Endothelial cell of umbilical vein (primary cell): Measurements from ENCODE around the gene MAP6D1. TPM values are rescaled to one million over a fixed set of nuclear protein-coding genes. Genes with fewer than 3 reads are reported as not detected.

Source experiments
- BruUV-seq: library from RNA; stranded (reverse); fragments of 400-500 nt; replicated peaks from 2 replicates; lab custom pipeline; 2021; lab: Mats Ljungman, UMichigan
- CTCF ChIA-PET: fragments of 300-600, 350-600 bp; sonication (Branson Sonifier 250); formaldehyde crosslinking; loops from one replicate; lab custom pipeline; 2021; ENCODE audit warnings: antibody characterized with exemption, inconsistent platforms; lab: Charles Lee
- POLR2A ChIA-PET: fragments of 300-600, 350-600 bp; sonication (Branson Sonifier 250); formaldehyde crosslinking; loops from one replicate; lab custom pipeline; 2021; ENCODE audit warnings: antibody characterized with exemption, inconsistent platforms; lab: Charles Lee
- DNase-seq: peaks from one replicate; pipeline ENCODE4 v3.0.0-alpha.2; 2011; ENCODE audit warnings: low read depth, low spot score
- FAIRE-seq: peaks from 2 replicates; lab custom pipeline; 2011; peaks lifted over from hg19 to GRCh38; lab: Jason Lieb, UNC
- H2AFZ ChIP-seq: 2 replicates; pipeline ENCODE4 v1.6.0; 2012; ENCODE audit warnings: low read depth, low read length, control low read depth, inconsistent platforms
- H3K27ac ChIP-seq: 2 replicates; pipeline ENCODE4 v1.5.1; 2011; ENCODE audit warnings: low read depth, mild to moderate bottlenecking, control low read depth, low read length, moderate library complexity; ENCODE audit not compliant: insufficient read depth
- H3K27me3 ChIP-seq, 2 experiments: 2 replicates each; pipeline versions ENCODE4 v1.6.0 to v1.6.1; 2011; ENCODE audit warnings: low read length in 2 of 2, mixed read lengths in 1 of 2; ENCODE audit not compliant: control insufficient read depth in 2 of 2, insufficient read depth in 2 of 2
- H3K36me3 ChIP-seq, 2 experiments: 2 replicates in 1 of 2; 3 replicates in 1 of 2; pipeline ENCODE4 v1.5.1; 2011; ENCODE audit warnings: low read length in 2 of 2, mild to moderate bottlenecking in 1 of 2, moderate library complexity in 1 of 2; ENCODE audit not compliant: control insufficient read depth in 2 of 2, insufficient read depth in 2 of 2; ENCODE audit errors: extremely low read depth in 1 of 2
- H3K4me1 ChIP-seq: 3 replicates; pipeline ENCODE4 v1.5.1; 2011; ENCODE audit warnings: mild to moderate bottlenecking, low read length; ENCODE audit not compliant: control insufficient read depth, insufficient read depth; ENCODE audit errors: extremely low read depth
- H3K4me2 ChIP-seq: 2 replicates; pipeline ENCODE4 v1.6.1; 2011; ENCODE audit warnings: low read length, control low read depth, mixed read lengths; ENCODE audit not compliant: insufficient read depth
- H3K4me3 ChIP-seq, 3 experiments: fragments of 200-600 bp in 1 of 3; sonication (generic), shearing (Covaris generic) in 1 of 3; replicated peaks in 1 of 3; 2 replicates each; pipeline ENCODE4 v1.5.1; 2011 to 2016; ENCODE audit warnings: control low read depth in 3 of 3, low read length in 3 of 3, mild to moderate bottlenecking in 2 of 3, inconsistent platforms in 1 of 3, low read depth in 1 of 3, moderate library complexity in 1 of 3; ENCODE audit not compliant: insufficient read depth in 1 of 3
- H3K79me2 ChIP-seq: 2 replicates; pipeline ENCODE4 v1.6.0; 2012; ENCODE audit warnings: low read length, inconsistent platforms; ENCODE audit not compliant: control insufficient read depth, insufficient read depth
- H3K9ac ChIP-seq: replicated peaks from 2 replicates; pipeline ENCODE3; 2011; ENCODE audit warnings: low read length, control low read depth; ENCODE audit not compliant: insufficient read depth; ENCODE audit errors: extremely low read depth
- H3K9me1 ChIP-seq: replicated peaks from 3 replicates; pipeline ENCODE4 v1.6.0; 2011; ENCODE audit warnings: mild to moderate bottlenecking, low read length; ENCODE audit not compliant: control insufficient read depth, insufficient read depth; ENCODE audit errors: extremely low read depth
- H3K9me3 ChIP-seq: replicated peaks from 2 replicates; pipeline ENCODE4 v1.5.1; 2012; ENCODE audit warnings: low read length, inconsistent platforms; ENCODE audit not compliant: control insufficient read depth, insufficient read depth
- H4K20me1 ChIP-seq: replicated peaks from 2 replicates; pipeline ENCODE3; 2011; ENCODE audit warnings: mild to moderate bottlenecking, low read length; ENCODE audit not compliant: control insufficient read depth, insufficient read depth; ENCODE audit errors: extremely low read depth
- CTCF ChIP-seq, 2 donors: IDR thresholded peaks; 1 replicate in 1 of 2; 2 replicates in 1 of 2; pipeline ENCODE4 v1.5.1; 2011; ENCODE audit warnings: low read length in 2 of 2, mild to moderate bottlenecking in 2 of 2, moderate library complexity in 2 of 2, control low read depth in 1 of 2, inconsistent platforms in 1 of 2, low read depth in 1 of 2; ENCODE audit not compliant: insufficient read depth in 1 of 2; ENCODE audit errors: extremely low read depth in 1 of 2
- EZH2 ChIP-seq: IDR thresholded peaks from 2 replicates; pipeline ENCODE4 v1.6.1; 2012; ENCODE audit warnings: borderline replicate concordance, low read depth, mild to moderate bottlenecking, moderate library complexity, low read length, inconsistent platforms; ENCODE audit not compliant: severe bottlenecking
- FOS ChIP-seq: IDR thresholded peaks from 2 replicates; pipeline ENCODE4 v1.6.1; 2011; ENCODE audit warnings: mild to moderate bottlenecking, low read length, moderate library complexity, borderline replicate concordance; ENCODE audit not compliant: insufficient read depth
- GATA2 ChIP-seq: IDR thresholded peaks from 2 replicates; pipeline ENCODE4 v1.7.0; 2011; ENCODE audit warnings: low read depth, mild to moderate bottlenecking, moderate library complexity, mixed read lengths, low read length; ENCODE audit not compliant: insufficient read length, insufficient read depth
- JUN ChIP-seq: IDR thresholded peaks from 2 replicates; pipeline ENCODE4 v1.6.1; 2011; ENCODE audit warnings: borderline replicate concordance, low read depth; ENCODE audit not compliant: insufficient read length, insufficient read depth
- MAX ChIP-seq: IDR thresholded peaks from 2 replicates; pipeline ENCODE4 v1.6.1; 2011; ENCODE audit not compliant: insufficient read depth, insufficient read length
- MYC ChIP-seq: IDR thresholded peaks from one replicate; pipeline ENCODE4 v1.6.1; 2011; ENCODE audit warnings: mild to moderate bottlenecking, low read depth, low read length
- POLR2A ChIP-seq: IDR thresholded peaks from 2 replicates; pipeline ENCODE4 v1.6.1; 2012; ENCODE audit warnings: low read depth, mild to moderate bottlenecking, control low read depth, low read length
- POLR2AphosphoS5 ChIP-seq: IDR thresholded peaks from 2 replicates; pipeline ENCODE4 v1.6.1; 2012; ENCODE audit warnings: low read depth, mild to moderate bottlenecking, control low read depth, low read length, moderate library complexity; ENCODE audit not compliant: insufficient read depth
- dilution Hi-C: fragments of 300-500 bp; cut with MboI; formaldehyde crosslinking; loops from one replicate; pipeline ENCODE4 v1.15.0; 2019; ENCODE audit warnings: low sequenced_read_pairs; ENCODE audit not compliant: extremely low pct_ligation_motif_present
- intact Hi-C: fragments of 100-400 bp; cut with micrococcal nuclease; formaldehyde crosslinking; loops from one replicate; pipeline ENCODE4 v1.10.0; 2022
- polyA plus RNA-seq, 4 experiments: library from polyadenylated mRNA; depleted of rRNA in 3 of 4; stranded (reverse) in 3 of 4; unstranded in 1 of 4; fragments of >200 nt; gene quantifications; 2 replicates each; pipeline versions ENCODE4 v1.2.1 to v1.2.3, GENCODE V29; 2011 to 2012; ENCODE audit warnings: missing spikeins in 1 of 4
- total RNA-seq: library from RNA; stranded (reverse); gene quantifications from 2 replicates; pipeline ENCODE4 v1.2.3, GENCODE V29; 2021

The MAP6D1 gene
- total and polyA plus RNA-seq, 2 donors (not counting 3 experiments of a cell fraction or from before 2014, with no cell fraction given), result 2.4 to 3.5 TPM

GRCh38 chr3:183868796-183869195, 43.4 kb upstream of the MAP6D1 start:
- no peak overlapping the region for H3K4me2 ChIP-seq
- H3K27me3 ChIP-seq, result no peaks in the 10 kb centered on the region
- dilution Hi-C loops (no loop called here), intact Hi-C loops (no loop called here)
- H4K20me1 ChIP-seq, result no peaks in the 10 kb centered on the region
- no peak overlapping the region for H2AFZ ChIP-seq
- no TSS peak for BruUV-seq
- CTCF ChIA-PET, result interaction anchor here (0.9 to 1.6 kb wide), 2 partner anchors 10 to 15 kb away, joined by 3 read pairs; no protein-coding TSS in a partner anchor
- no peak overlapping the region for H3K9ac ChIP-seq
- no peak for TF ChIP-seq POLR2A
- peaks cover 4 to 9% of the 10 kb centered on the region in 2 experiments for H3K36me3 ChIP-seq
- POLR2A ChIA-PET, result interaction anchor here (0.7 kb wide), 1 partner anchor 15 kb away, joined by 4 read pairs; no protein-coding TSS in a partner anchor
- no peaks in the 10 kb centered on the region for H3K9me1 ChIP-seq
- H3K9me3 ChIP-seq, result no peaks in the 10 kb centered on the region
- no peak overlapping the region for H3K27ac ChIP-seq
- DNase-seq (no peak), FAIRE-seq (no peak)
- H3K79me2 ChIP-seq, result peaks cover 23% of the 10 kb centered on the region
- no peak overlapping the region for H3K4me3 ChIP-seq
- H3K4me1 ChIP-seq, result no peaks in the 10 kb centered on the region

GRCh38 chr3:183862610-183863009, 37.2 kb upstream of the MAP6D1 start:
- dilution Hi-C loops, result no loop called here
- no peaks in the 10 kb centered on the region for H3K9me1 ChIP-seq
- ChIA-PET CTCF (interaction anchor here (2.1 kb wide), 1 partner anchor 22 kb away, joined by 6 read pairs; the partner anchor contains the start of gene PARL), POLR2A (no interaction called here)
- peaks cover 4 to 9% of the 10 kb centered on the region in 2 experiments for H3K36me3 ChIP-seq
- H3K27me3 ChIP-seq, result no peaks in the 10 kb centered on the region
- BruUV-seq, result no TSS peak
- intact Hi-C loops, result no loop called here
- H3K79me2 ChIP-seq, result no peaks in the 10 kb centered on the region
- no peak overlapping the region for H2AFZ ChIP-seq
- no peak for DNase-seq
- no peak overlapping the region for H3K4me3 ChIP-seq
- no peaks in the 10 kb centered on the region for H3K9me3 ChIP-seq
- TF ChIP-seq POLR2AphosphoS5 (no peak), EZH2 (no peak), GATA2 (no peak), POLR2A (no peak), MYC (no peak), JUN (no peak), FOS (no peak), MAX (no peak), CTCF (IDR thresholded peaks at IDR 0.05; ENCODE audit: extremely low read depth in 1 of 2, insufficient read depth in 1 of 2, low read depth in 1 of 2, low read length in 2 of 2) (no peak)
- H3K4me1 ChIP-seq, result no peaks in the 10 kb centered on the region
- H4K20me1 ChIP-seq, result peaks cover 2% of the 10 kb centered on the region
- H3K27ac ChIP-seq, result no peak overlapping the region
- no peak overlapping the region for H3K4me2 ChIP-seq
- FAIRE-seq, result no peak
- no peak overlapping the region for H3K9ac ChIP-seq
